Bronchus fibroblast of lung (primary cell): Measurements from ENCODE around the gene HAO1. TPM values are rescaled to one million over a fixed set of nuclear protein-coding genes. Genes with fewer than 3 reads are reported as not detected.

Source experiments
- total RNA-seq: library from RNA; depleted of rRNA; stranded (reverse); fragments of >200 nt; gene quantifications from 2 replicates; pipeline ENCODE4 v1.2.3, GENCODE V29; 2015

HAO1 gene
- total RNA-seq, result not detected in 2 replicates

DNA sequence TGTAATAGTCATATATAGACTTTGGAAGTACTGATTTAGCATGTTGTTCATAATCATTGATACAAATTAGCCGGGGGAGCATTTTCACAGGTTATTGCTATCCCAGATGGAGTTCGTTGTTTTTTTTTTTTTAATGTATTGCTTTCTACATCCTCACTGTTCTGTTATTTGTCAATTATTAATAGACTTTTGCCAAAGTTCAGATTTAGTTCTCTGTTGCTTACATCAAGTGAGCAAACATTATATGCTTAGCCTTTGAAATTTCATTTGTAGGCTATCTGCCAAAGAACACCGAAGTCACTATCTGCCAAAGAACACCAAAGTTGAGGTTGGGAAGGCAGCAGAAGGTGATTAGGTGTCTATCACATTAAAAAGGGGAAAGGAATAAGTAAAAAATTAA lies at the start of gene HAO1:
Gene HAO1 (minus strand): TSS at position 118 of the 400 bp plus-strand sequence. CDS start 36 bp downstream, at position 82.

Other genes with a start within 250 kb of the HAO1 start
- 13.1 and 15.0 TPM in 2 replicates for gene TMX4, start 79.3 kb upstream of the HAO1 start, total RNA-seq
- 1.6 and 1.7 TPM in 2 replicates for gene PLCB1, start 191.8 kb upstream of the HAO1 start, total RNA-seq